ENCODE measurements around the gene MBD3L2.

Gene MBD3L2

DNA sequence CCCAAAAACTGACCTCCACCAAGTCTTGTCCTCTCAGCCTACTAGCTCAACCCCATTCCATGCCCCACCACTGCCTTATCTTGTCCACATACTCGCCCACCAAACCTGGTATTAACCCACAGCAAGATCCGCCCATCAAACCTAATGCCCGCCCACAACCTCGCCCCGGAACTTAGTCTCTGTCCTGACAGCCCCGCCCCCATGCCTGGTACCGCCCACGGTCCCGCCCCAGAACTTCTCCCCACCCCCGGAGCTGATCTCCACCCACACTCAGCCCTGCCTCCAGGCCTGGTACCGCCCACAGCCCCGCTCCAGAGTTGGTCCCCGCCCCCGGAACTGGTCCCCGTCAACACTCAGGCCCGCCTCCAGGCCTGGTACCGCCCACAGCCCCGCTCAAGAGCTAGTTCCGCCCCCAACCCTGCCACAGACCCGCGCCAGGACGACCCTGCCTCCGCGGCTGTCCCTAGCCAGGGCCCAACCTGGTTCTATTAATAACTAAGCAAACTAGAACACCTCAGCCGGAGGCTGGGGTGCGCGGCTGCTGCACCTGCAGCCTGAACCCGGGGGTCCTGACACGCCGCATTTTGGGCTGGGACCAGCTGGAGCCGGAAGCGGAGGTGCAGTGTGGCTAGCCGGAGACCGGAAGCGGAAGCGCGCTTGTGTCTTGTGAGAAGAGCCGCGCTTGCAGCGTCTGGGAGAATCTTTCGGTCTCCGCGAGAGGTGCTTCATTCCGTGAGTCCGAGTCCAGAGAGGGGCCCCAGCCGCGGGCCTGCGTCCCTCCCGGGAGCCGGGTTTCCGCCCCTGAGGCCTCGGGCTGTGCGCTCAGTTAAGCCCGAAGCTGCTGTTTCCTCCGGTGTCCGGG, 20.2 kb downstream of the MBD3L2 start, which contains the start of gene ZNF557:
TSS of gene ZNF557 (plus strand) at position 662 of the 862 bp plus-strand sequence. CDS start 5,372 bp downstream, outside the sequence.
- Histone ChIP-seq H3K9me3 (ENCODE audit: insufficient read depth, low read depth, low read length) (no peaks in the 10 kb centered on the region), H3K36me3 (ENCODE audit: insufficient read depth, low read length) (peaks cover 12% of the 10 kb centered on the region; the same call in 1 of the 2 replicates), H3K9ac (ENCODE audit: low read depth, low read length, poor library complexity, severe bottlenecking) (peak within 1 kb of the TSS; percentile 80), H3K4me1 (ENCODE audit: insufficient read depth, low read length, poor library complexity, severe bottlenecking) (peaks cover 10% of the 10 kb centered on the region), H3K79me2 (ENCODE audit: insufficient read depth, low read length) (peaks cover 19% of the 10 kb centered on the region), H3K27me3 (ENCODE audit: insufficient read depth, low read length, poor library complexity, severe bottlenecking) (no peaks in the 10 kb centered on the region), H3F3A (ENCODE audit: low read depth) (no peaks in the 10 kb centered on the region; the same call in 1 of the 2 replicates), H4K20me1 (ENCODE audit: insufficient read depth, low read length, poor library complexity, severe bottlenecking) (peaks cover 18% of the 10 kb centered on the region), H3K9me2 (replicated peaks; ENCODE audit: low read depth, low read length) (no peaks in the 10 kb centered on the region), H3K4me3 (ENCODE audit: low read length, poor library complexity, severe bottlenecking) (peak within 1 kb of the TSS; percentile 78), H2AFZ (ENCODE audit: low read length) (peak within 1 kb of the TSS; percentile 88), H3K4me2 (ENCODE audit: low read depth, low read length, poor library complexity, severe bottlenecking) (peak within 1 kb of the TSS; percentile 97)
- TF ChIP-seq, protein P1, sequence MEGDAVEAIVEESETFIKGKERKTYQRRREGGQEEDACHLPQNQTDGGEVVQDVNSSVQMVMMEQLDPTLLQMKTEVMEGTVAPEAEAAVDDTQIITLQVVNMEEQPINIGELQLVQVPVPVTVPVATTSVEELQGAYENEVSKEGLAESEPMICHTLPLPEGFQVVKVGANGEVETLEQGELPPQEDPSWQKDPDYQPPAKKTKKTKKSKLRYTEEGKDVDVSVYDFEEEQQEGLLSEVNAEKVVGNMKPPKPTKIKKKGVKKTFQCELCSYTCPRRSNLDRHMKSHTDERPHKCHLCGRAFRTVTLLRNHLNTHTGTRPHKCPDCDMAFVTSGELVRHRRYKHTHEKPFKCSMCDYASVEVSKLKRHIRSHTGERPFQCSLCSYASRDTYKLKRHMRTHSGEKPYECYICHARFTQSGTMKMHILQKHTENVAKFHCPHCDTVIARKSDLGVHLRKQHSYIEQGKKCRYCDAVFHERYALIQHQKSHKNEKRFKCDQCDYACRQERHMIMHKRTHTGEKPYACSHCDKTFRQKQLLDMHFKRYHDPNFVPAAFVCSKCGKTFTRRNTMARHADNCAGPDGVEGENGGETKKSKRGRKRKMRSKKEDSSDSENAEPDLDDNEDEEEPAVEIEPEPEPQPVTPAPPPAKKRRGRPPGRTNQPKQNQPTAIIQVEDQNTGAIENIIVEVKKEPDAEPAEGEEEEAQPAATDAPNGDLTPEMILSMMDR (conservative IDR thresholded peaks at IDR 0.05; ENCODE audit: low read length) = no peak
- TF ChIP-seq EZH2phosphoT487 (IDR thresholded peaks at IDR 0.05; ENCODE audit: borderline replicate concordance) = no peak

DNA sequence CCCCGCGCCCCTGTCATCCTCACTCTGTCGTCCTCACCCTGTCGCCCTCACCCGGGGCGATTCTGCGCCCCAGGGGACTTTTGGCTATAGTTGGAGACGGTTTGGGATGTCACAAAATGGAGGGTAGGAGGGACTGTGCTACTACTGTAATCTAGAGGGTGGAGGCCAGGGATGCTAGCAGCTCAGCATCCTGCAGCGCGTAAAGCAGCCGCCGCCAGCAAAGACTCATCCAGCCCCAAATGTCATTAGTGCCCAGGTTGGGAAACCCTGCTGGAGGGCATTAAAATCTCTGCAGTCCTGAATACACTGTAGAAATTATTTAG, 20.7 kb downstream of the MBD3L2 start:
- H3K27me3 ChIP-seq (ENCODE audit: insufficient read depth, low read length, poor library complexity, severe bottlenecking) = no peaks in the 10 kb centered on the region
- peak overlapping the region; percentile 88 for H2AFZ ChIP-seq (ENCODE audit: low read length)
- peaks cover 10% of the 10 kb centered on the region for H3K4me1 ChIP-seq (ENCODE audit: insufficient read depth, low read length, poor library complexity, severe bottlenecking)
- H3F3A ChIP-seq (ENCODE audit: low read depth) = no peaks in the 10 kb centered on the region; the same call in 1 of the 2 replicates
- H3K9me2 ChIP-seq (replicated peaks; ENCODE audit: low read depth, low read length) = no peaks in the 10 kb centered on the region
- H3K9me3 ChIP-seq (ENCODE audit: insufficient read depth, low read depth, low read length) = no peaks in the 10 kb centered on the region
- peak overlapping the region; percentile 80 for H3K9ac ChIP-seq (ENCODE audit: low read depth, low read length, poor library complexity, severe bottlenecking)
- peak overlapping the region; percentile 97 for H3K4me2 ChIP-seq (ENCODE audit: low read depth, low read length, poor library complexity, severe bottlenecking)
- H3K36me3 ChIP-seq (ENCODE audit: insufficient read depth, low read length) = peaks cover 16% of the 10 kb centered on the region; the same call in 1 of the 2 replicates
- peak overlapping the region; percentile 78 for H3K4me3 ChIP-seq (ENCODE audit: low read length, poor library complexity, severe bottlenecking)
- no peak for TF ChIP-seq EZH2phosphoT487 (IDR thresholded peaks at IDR 0.05; ENCODE audit: borderline replicate concordance)
- TF ChIP-seq, protein P1 (conservative IDR thresholded peaks at IDR 0.05; ENCODE audit: low read length) = no peak
- peaks cover 19% of the 10 kb centered on the region for H3K79me2 ChIP-seq (ENCODE audit: insufficient read depth, low read length)
- H4K20me1 ChIP-seq (ENCODE audit: insufficient read depth, low read length, poor library complexity, severe bottlenecking) = peaks cover 18% of the 10 kb centered on the region

DNA sequence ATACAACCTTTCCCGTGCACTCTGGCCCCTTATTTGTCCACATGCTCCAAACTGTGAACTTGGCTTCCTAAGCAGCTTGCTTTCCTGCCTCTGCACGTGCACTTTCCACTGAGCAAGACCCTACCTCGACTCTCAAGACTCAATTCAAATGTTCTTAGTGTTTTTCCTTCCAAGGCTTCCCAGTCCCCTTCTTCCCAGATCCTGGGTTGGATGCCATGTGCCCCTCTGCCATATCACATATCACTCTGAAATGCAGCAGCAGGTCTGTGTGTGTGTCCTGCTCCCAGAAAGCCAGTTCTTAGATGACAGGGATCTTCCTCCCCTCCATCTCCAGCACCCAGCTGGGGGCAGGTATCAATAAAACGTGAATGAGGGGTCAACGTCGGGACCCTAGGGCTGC, 23.4 kb downstream of the MBD3L2 start:
- Histone ChIP-seq H3K36me3 (ENCODE audit: insufficient read depth, low read length) (peaks cover 43% of the 10 kb centered on the region), H3K4me1 (ENCODE audit: insufficient read depth, low read length, poor library complexity, severe bottlenecking) (peaks cover 10% of the 10 kb centered on the region), H2AFZ (ENCODE audit: low read length) (no peak overlapping the region), H3K9me3 (ENCODE audit: insufficient read depth, low read depth, low read length) (peaks cover 3% of the 10 kb centered on the region), H3K4me2 (ENCODE audit: low read depth, low read length, poor library complexity, severe bottlenecking) (no peak overlapping the region), H3K79me2 (ENCODE audit: insufficient read depth, low read length) (peaks cover 19% of the 10 kb centered on the region), H3K9ac (ENCODE audit: low read depth, low read length, poor library complexity, severe bottlenecking) (no peak overlapping the region), H3F3A (ENCODE audit: low read depth) (no peaks in the 10 kb centered on the region; the same call in 1 of the 2 replicates), H3K4me3 (ENCODE audit: low read length, poor library complexity, severe bottlenecking) (no peak overlapping the region), H3K9me2 (replicated peaks; ENCODE audit: low read depth, low read length) (no peaks in the 10 kb centered on the region), H3K27me3 (ENCODE audit: insufficient read depth, low read length, poor library complexity, severe bottlenecking) (no peaks in the 10 kb centered on the region), H4K20me1 (ENCODE audit: insufficient read depth, low read length, poor library complexity, severe bottlenecking) (peaks cover 18% of the 10 kb centered on the region)
- TF ChIP-seq, protein P1 (conservative IDR thresholded peaks at IDR 0.05; ENCODE audit: low read length) = no peak
- no peak for TF ChIP-seq EZH2phosphoT487 (IDR thresholded peaks at IDR 0.05; ENCODE audit: borderline replicate concordance)

Data from Loucy (cell line).